Kidney tubule cell (primary cell): ENCODE measurements around the gene AJAP1.
A peak's percentile ranks its signal among the peaks of the same experiment; 100 is the strongest.

Experiments used
- DNase-seq: peaks from one replicate; pipeline ENCODE4 v3.0.0-alpha.2; 2018; ENCODE audit warnings: low spot score

AJAP1 gene

DNA sequence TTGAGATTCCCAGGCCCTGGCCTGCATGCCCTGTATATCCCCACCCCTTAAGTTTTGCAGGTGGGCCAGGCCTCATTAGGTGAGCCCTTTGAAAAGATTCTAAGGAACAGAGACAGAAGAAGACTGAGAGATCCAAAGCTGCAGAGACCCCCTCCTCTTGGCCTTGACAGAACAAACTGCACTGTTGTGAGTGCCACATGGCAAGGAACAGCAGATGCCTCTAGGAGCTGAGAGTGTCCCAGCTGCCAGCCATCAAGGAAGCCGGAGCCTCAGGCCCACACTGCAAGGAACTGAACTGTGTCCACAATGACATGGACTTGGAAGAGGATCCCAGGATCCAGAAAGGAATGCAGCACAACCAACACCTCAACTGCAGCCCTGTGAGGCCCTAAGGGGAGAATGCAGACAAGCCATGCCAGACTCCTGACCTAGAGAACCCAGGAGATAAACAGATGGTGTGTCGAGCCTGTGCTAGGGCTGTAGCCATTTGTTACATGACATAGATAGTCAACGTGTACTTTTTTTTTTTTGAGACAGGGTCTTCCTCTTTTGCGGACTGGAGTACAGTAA lies 182.7 kb downstream of the AJAP1 start:
- DNase-seq, result no peak

GRCh38 chr1:4837752-4838151 lies 183.3 kb downstream of the AJAP1 start:
- DNase-seq, result no peak

DNA sequence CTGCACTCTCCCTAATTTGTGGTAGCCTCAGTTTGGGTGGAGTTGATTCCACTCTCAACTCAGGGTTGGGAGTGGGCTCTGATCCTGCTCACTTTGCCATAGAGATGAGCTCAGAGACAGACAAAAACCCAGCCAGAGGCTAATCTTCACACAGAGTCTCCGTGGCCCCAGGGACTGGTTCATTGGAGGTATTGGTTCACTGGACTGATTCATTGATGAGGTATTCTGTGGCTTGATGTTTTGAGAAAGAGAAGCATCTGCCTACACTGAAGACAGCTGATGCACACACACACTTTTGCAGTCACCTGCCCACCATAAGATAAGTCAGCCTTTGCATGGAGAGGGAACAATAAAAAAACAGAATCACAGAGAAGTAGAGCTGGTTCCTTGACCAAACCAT lies 183.8 kb downstream of the AJAP1 start:
- peak; percentile 8 for DNase-seq
